Adrenal gland (tissue), 5 donors: ENCODE results near the gene COL23A1.

Experiments
- CTCF ChIP-seq, 6 experiments: fragments of 450-650 bp in 4 of 6; fragments of 200-600 bp in 2 of 6; sonication (generic) in 1 of 6; IDR thresholded peaks; 1 replicate in 5 of 6; 2 replicates in 1 of 6; pipeline versions ENCODE4 v1.5.1 to v1.8.0; 2016 to 2021; ENCODE audit warnings: antibody characterized with exemption in 6 of 6, mild to moderate bottlenecking in 2 of 6, moderate library complexity in 1 of 6
- POLR2A ChIP-seq, 2 donors: fragments of 450-650 bp; IDR thresholded peaks; one replicate each; pipeline ENCODE4 v1.6.1; 2017; ENCODE audit warnings: antibody characterized with exemption in 2 of 2, mild to moderate bottlenecking in 2 of 2, moderate library complexity in 1 of 2
- donor health status: DM: no; HTN: no; CAD: no.

- TF ChIP-seq CTCF (IDR thresholded peaks at IDR 0.05) (no peak), POLR2A (IDR thresholded peaks at IDR 0.05) (no peak)
Observed at GRCh38 chr5:178441486-178442270, 148.5 kb downstream of the COL23A1 start.
